Activated T-cell treated with anti-CD3 and anti-CD28 coated beads for 24 hours (primary cell): ENCODE measurements around the gene FAM237A.

Source experiments
- DNase-seq: peaks from one replicate; pipeline ENCODE4 v3.0.0-alpha.2; 2020; ENCODE audit warnings: low read depth

FAM237A gene

DNA sequence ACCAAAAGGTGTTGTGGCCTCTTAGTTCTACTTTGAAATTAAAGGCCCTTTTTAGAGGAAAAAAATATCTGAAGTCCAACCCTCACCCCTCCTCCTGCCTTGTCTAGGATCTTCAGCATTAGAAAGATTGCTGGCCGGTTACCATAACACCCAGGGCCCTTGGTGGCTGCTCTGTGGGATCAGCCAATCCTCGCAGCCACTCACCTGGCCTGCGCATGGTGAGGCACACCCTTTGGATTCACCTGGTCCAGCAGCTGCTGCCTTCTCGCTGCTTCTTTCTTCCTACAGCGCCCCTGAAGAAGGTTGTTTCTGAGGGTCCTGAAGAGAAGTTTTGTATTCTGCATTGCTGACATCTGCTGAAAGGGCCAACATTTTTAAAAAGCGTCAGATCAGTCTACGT, 50.7 kb downstream of the FAM237A start:
- no peak for DNase-seq

DNA sequence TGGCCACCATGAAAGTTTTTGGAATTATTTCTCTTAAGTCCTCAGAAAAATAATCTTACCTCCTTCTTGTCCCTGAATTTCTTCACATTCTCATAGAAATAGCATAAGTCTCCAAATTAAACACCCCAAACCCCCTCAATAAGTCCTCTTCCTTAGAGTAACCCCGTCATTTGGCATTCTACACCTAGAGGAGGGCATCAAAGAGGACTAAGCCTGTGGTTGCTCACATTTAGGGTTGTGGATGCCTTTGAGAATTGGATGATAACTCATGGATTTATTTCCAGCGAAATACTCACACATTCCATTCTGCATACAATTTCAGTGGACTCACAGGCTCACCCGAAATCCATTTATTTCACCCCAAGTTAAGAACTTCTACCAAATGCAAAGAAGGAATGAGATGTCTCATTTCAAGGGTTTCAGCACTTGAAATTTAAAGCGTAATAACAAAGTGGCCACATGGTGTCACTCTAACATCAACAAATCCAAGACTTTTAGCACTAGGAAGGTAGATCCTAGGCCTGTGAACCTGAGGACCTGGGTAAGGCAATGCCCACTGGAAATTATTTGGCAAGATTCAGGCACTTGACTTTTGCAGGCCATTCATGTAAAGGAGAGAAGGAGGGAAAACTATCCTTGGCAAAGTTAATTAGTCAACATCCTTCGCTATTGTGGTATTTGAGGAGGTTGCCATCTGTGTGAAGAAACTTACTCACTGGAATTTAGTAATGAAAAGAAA, 51.3 kb downstream of the FAM237A start:
- peak; percentile 34 for DNase-seq

- no peak for DNase-seq
Measured at GRCh38 chr2:206696910-206697309, 54.6 kb downstream of the FAM237A start.

DNA sequence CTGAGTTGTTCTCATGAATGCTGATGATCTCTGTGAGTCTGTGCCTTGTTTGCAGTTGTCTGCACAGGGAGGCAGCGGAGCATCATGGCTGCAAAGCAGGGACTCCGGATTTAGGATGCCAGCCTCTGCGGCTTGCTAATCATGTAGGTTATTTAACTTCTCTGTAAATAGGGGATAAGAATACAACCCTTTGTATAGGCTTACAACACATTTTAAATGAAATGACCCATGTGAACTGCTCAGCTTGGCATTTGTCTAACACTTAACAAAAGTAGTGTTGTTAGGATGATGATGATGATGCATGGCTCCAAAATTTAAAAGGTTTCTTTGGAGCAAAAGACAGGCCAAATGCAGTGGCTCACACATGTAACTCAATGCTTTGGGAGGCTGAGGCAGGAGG, 56.5 kb downstream of the FAM237A start:
- no peak for DNase-seq
